ENCODE data around the gene B4GALNT4. TPM values are rescaled to one million over a fixed set of nuclear protein-coding genes. Genes with fewer than 3 reads are reported as not detected.
A peak's percentile ranks its signal among the peaks of the same experiment; 100 is the strongest.

B4GALNT4 gene
- total and polyA plus RNA-seq, 2 of the 13 experiments (the other 11 are each of a cell fraction or from before 2014, with no cell fraction given): 30.5 to 50.1 TPM

DNA sequence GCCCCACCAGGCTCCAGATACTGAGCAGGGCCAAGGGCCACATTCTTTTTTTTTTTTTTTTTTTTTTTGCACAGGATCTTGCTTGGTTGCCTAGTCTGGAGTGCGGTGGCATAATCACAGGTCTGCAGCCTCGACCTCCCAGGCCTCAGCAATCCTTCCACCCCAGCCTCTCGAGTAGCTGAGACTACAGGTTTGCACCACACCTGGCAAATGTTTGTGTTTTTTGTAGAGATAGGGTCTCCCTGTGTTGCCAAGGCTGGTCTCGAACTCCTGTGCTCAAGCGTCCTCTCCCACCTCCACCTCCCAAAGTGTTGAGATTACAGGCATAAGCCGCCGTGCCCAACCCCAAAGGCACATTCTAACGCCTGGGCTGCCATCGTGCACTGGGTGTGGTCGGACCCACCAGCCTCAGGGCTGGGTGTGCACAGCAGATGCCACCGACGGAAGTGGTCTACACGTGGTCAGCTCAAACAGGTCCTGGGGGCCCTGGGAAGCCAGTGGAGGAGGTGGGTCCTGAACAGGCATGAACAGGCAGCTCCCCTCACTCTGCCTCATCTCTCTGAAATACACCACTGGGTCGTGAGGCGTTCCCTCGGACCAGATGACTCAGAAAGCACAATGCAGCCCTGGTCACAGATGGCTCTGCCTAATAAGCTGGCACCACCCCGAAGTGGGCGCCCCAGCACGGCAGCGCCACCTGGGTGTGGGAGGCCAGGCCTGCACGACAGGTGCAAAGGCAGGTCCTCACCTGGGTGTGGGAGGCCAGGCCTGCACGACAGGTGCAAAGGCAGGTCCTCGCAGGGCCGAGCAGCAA, 5.1 kb upstream of the B4GALNT4 start (continued):
- TF ChIP-seq, protein P1, sequence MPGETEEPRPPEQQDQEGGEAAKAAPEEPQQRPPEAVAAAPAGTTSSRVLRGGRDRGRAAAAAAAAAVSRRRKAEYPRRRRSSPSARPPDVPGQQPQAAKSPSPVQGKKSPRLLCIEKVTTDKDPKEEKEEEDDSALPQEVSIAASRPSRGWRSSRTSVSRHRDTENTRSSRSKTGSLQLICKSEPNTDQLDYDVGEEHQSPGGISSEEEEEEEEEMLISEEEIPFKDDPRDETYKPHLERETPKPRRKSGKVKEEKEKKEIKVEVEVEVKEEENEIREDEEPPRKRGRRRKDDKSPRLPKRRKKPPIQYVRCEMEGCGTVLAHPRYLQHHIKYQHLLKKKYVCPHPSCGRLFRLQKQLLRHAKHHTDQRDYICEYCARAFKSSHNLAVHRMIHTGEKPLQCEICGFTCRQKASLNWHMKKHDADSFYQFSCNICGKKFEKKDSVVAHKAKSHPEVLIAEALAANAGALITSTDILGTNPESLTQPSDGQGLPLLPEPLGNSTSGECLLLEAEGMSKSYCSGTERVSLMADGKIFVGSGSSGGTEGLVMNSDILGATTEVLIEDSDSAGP (CRISPR knock-in tag; IDR thresholded peaks at IDR 0.05; ENCODE audit: borderline replicate concordance): peak; percentile 71
- TF ChIP-seq, protein P2, sequence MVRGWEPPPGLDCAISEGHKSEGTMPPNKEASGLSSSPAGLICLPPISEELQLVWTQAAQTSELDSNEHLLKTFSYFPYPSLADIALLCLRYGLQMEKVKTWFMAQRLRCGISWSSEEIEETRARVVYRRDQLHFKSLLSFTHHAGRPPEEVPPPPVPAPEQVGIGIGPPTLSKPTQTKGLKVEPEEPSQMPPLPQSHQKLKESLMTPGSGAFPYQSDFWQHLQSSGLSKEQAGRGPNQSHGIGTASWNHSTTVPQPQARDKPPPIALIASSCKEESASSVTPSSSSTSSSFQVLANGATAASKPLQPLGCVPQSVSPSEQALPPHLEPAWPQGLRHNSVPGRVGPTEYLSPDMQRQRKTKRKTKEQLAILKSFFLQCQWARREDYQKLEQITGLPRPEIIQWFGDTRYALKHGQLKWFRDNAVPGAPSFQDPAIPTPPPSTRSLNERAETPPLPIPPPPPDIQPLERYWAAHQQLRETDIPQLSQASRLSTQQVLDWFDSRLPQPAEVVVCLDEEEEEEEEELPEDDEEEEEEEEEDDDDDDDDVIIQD (CRISPR knock-in tag; IDR thresholded peaks at IDR 0.05; ENCODE audit: low read depth): peak; percentile 40; the same call in 1 of the 2 replicates
- TF ChIP-seq, protein P3, sequence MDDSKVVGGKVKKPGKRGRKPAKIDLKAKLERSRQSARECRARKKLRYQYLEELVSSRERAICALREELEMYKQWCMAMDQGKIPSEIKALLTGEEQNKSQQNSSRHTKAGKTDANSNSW (CRISPR knock-in tag; IDR thresholded peaks at IDR 0.05; ENCODE audit: borderline replicate concordance): no peak
- TF ChIP-seq ZNF556 (CRISPR knock-in tag; IDR thresholded peaks at IDR 0.05; ENCODE audit: borderline replicate concordance) (peak; percentile 49; the same call in 1 of the 2 replicates), RFX5 (IDR thresholded peaks at IDR 0.05; ENCODE audit: low read depth, low read length) (no peak), HOXA3 (CRISPR knock-in tag; IDR thresholded peaks at IDR 0.05) (peak; percentile 58), IRF2 (CRISPR knock-in tag; IDR thresholded peaks at IDR 0.05) (0 out of 2 replicates have a peak, but pooled peaks have one; percentile 42), ZNF83 (CRISPR knock-in tag; IDR thresholded peaks at IDR 0.05; ENCODE audit: borderline replicate concordance) (no peak), ZSCAN31 (CRISPR knock-in tag; IDR thresholded peaks at IDR 0.05; ENCODE audit: low read depth) (no peak), MXI1 (IDR thresholded peaks at IDR 0.05; ENCODE audit: borderline replicate concordance, low read depth, low read length) (no peak), GABPA (IDR thresholded peaks at IDR 0.05; ENCODE audit: low read depth, low read length) (no peak), GABPA (CRISPR knock-in tag; IDR thresholded peaks at IDR 0.05; ENCODE audit: low read depth) (no peak), ZNF263 (CRISPR knock-in tag; IDR thresholded peaks at IDR 0.05) (no peak), ZNF598 (CRISPR knock-in tag; IDR thresholded peaks at IDR 0.05; ENCODE audit: borderline replicate concordance) (no peak)
- TF ChIP-seq, protein P4, sequence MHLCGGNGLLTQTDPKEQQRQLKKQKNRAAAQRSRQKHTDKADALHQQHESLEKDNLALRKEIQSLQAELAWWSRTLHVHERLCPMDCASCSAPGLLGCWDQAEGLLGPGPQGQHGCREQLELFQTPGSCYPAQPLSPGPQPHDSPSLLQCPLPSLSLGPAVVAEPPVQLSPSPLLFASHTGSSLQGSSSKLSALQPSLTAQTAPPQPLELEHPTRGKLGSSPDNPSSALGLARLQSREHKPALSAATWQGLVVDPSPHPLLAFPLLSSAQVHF (CRISPR knock-in tag; IDR thresholded peaks at IDR 0.05): no peak
- TF ChIP-seq, protein P5, sequence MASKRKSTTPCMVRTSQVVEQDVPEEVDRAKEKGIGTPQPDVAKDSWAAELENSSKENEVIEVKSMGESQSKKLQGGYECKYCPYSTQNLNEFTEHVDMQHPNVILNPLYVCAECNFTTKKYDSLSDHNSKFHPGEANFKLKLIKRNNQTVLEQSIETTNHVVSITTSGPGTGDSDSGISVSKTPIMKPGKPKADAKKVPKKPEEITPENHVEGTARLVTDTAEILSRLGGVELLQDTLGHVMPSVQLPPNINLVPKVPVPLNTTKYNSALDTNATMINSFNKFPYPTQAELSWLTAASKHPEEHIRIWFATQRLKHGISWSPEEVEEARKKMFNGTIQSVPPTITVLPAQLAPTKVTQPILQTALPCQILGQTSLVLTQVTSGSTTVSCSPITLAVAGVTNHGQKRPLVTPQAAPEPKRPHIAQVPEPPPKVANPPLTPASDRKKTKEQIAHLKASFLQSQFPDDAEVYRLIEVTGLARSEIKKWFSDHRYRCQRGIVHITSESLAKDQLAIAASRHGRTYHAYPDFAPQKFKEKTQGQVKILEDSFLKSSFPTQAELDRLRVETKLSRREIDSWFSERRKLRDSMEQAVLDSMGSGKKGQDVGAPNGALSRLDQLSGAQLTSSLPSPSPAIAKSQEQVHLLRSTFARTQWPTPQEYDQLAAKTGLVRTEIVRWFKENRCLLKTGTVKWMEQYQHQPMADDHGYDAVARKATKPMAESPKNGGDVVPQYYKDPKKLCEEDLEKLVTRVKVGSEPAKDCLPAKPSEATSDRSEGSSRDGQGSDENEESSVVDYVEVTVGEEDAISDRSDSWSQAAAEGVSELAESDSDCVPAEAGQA (IDR thresholded peaks at IDR 0.05; ENCODE audit: low read depth): no peak
- TF ChIP-seq, protein P5 (CRISPR knock-in tag; IDR thresholded peaks at IDR 0.05; ENCODE audit: borderline replicate concordance): no peak
- TF ChIP-seq, protein P6, sequence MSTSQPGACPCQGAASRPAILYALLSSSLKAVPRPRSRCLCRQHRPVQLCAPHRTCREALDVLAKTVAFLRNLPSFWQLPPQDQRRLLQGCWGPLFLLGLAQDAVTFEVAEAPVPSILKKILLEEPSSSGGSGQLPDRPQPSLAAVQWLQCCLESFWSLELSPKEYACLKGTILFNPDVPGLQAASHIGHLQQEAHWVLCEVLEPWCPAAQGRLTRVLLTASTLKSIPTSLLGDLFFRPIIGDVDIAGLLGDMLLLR (CRISPR knock-in tag; IDR thresholded peaks at IDR 0.05): peak; percentile 43; the same call in 1 of the 2 replicates
